WTC11 (cell line): Measurements from ENCODE around the gene PRDM5.

Source experiments
- EMX1 ChIP-seq: fragments of 250-450 bp; sonication (Bioruptor Pico); IDR thresholded peaks from 2 replicates; pipeline ENCODE4 v1.8.0; 2021; ENCODE audit warnings: mild to moderate bottlenecking
- SOX15 ChIP-seq: fragments of 250-450 bp; sonication (Bioruptor Pico); IDR thresholded peaks from 2 replicates; pipeline ENCODE4 v1.9.0; 2021; ENCODE audit warnings: mild to moderate bottlenecking
- TF ChIP-seq, protein P1 (sequence below): fragments of 250-450 bp; sonication (Bioruptor Pico); IDR thresholded peaks from 2 replicates; pipeline ENCODE4 v1.8.0; 2021; ENCODE audit warnings: mild to moderate bottlenecking

DNA sequence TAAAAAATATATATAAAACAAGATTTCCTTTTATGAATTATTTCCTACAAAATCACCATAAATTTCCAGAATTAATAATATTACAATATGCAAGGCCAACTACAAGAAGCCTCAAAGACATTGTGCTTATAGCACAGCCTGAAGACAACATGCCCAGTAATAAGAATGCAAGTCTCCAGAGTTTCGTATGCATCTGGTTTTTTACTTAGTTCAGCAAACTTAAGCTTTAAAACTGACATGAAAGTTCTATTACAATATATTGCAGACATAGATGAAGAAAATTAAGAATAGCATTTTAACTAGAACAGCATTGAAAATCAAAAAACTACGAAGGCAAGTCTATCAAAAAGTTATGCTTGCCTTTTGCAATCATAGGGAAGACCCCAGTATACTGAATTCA lies 107.6 kb downstream of the PRDM5 start:
- TF ChIP-seq, protein P1, sequence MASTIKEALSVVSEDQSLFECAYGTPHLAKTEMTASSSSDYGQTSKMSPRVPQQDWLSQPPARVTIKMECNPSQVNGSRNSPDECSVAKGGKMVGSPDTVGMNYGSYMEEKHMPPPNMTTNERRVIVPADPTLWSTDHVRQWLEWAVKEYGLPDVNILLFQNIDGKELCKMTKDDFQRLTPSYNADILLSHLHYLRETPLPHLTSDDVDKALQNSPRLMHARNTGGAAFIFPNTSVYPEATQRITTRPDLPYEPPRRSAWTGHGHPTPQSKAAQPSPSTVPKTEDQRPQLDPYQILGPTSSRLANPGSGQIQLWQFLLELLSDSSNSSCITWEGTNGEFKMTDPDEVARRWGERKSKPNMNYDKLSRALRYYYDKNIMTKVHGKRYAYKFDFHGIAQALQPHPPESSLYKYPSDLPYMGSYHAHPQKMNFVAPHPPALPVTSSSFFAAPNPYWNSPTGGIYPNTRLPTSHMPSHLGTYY (CRISPR knock-in tag) = no peak
- no peak for TF ChIP-seq SOX15 (CRISPR knock-in tag)
- no peak for TF ChIP-seq EMX1 (CRISPR knock-in tag)
